ENCODE data around the gene TIMM13. TPM values are rescaled to one million over a fixed set of nuclear protein-coding genes. Genes with fewer than 3 reads are reported as not detected.

The TIMM13 gene
- total RNA-seq, 1 donor from 2014 or later = 61.0 TPM

GRCh38 chr19:2451741-2452140, 24.4 kb upstream of the TIMM13 start:
- H3K36me3 ChIP-seq = no peaks in the 10 kb centered on the region
- H3K4me3 ChIP-seq = no peak overlapping the region
- H3K27me3 ChIP-seq = no peaks in the 10 kb centered on the region
- no peak for TF ChIP-seq CTCF (IDR thresholded peaks at IDR 0.05)
- H3K4me1 ChIP-seq = peaks cover 6% of the 10 kb centered on the region
- ATAC-seq (no peak), DNase-seq (no peak)
- intact Hi-C loops (cut with DNase I) = no loop called here
- H3K9me3 ChIP-seq = no peaks in the 10 kb centered on the region
- no peak overlapping the region for H3K27ac ChIP-seq

GRCh38 chr19:2451138-2451537, 23.8 kb upstream of the TIMM13 start:
- Histone ChIP-seq H3K4me3 (no peak overlapping the region), H3K4me1 (peaks cover 6% of the 10 kb centered on the region), H3K9me3 (no peaks in the 10 kb centered on the region), H3K36me3 (no peaks in the 10 kb centered on the region), H3K27ac (no peak overlapping the region), H3K27me3 (no peaks in the 10 kb centered on the region)
- TF ChIP-seq CTCF (IDR thresholded peaks at IDR 0.05) = no peak
- intact Hi-C loops (cut with DNase I) = no loop called here
- no peak for DNase-seq
- ATAC-seq = no peak

DNA sequence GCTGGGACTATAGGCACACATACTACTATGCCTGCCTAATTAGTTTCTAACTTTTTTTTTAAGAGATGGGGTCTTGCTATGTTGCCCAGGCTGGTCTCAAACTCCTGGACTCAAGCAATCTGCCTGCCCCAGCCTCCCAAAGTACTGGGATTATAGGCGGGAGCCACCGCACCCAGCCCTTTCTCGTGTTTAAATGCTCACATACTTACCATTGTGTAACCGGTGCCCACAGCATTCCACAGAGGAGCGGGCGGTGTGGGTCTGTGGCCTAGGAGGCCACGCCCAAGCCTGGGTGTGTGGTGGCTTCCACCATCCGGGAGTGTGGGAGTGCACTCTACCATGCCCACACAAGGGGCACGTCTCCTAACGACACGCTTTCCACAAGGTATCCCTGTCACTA, 21.6 kb upstream of the TIMM13 start:
- no peaks in the 10 kb centered on the region for H3K9me3 ChIP-seq
- H3K27ac ChIP-seq = no peak overlapping the region
- H3K4me3 ChIP-seq = no peak overlapping the region
- DNase-seq (no peak), ATAC-seq (no peak)
- no peaks in the 10 kb centered on the region for H3K36me3 ChIP-seq
- no peaks in the 10 kb centered on the region for H3K27me3 ChIP-seq
- H3K4me1 ChIP-seq = no peaks in the 10 kb centered on the region
- no peak for TF ChIP-seq CTCF (IDR thresholded peaks at IDR 0.05)
- intact Hi-C loops (cut with DNase I) = no loop called here

- no peak for DNase-seq
- Histone ChIP-seq H3K36me3 (no peaks in the 10 kb centered on the region), H3K27ac (no peak overlapping the region), H3K27me3 (no peaks in the 10 kb centered on the region), H3K4me1 (no peaks in the 10 kb centered on the region), H3K9me3 (no peaks in the 10 kb centered on the region), H3K4me3 (no peak overlapping the region)
- no peak for TF ChIP-seq CTCF (IDR thresholded peaks at IDR 0.05)
- ATAC-seq = no peak
- intact Hi-C loops (cut with DNase I) = no loop called here
Observed at GRCh38 chr19:2446381-2446780, 19.0 kb upstream of the TIMM13 start.

DNA sequence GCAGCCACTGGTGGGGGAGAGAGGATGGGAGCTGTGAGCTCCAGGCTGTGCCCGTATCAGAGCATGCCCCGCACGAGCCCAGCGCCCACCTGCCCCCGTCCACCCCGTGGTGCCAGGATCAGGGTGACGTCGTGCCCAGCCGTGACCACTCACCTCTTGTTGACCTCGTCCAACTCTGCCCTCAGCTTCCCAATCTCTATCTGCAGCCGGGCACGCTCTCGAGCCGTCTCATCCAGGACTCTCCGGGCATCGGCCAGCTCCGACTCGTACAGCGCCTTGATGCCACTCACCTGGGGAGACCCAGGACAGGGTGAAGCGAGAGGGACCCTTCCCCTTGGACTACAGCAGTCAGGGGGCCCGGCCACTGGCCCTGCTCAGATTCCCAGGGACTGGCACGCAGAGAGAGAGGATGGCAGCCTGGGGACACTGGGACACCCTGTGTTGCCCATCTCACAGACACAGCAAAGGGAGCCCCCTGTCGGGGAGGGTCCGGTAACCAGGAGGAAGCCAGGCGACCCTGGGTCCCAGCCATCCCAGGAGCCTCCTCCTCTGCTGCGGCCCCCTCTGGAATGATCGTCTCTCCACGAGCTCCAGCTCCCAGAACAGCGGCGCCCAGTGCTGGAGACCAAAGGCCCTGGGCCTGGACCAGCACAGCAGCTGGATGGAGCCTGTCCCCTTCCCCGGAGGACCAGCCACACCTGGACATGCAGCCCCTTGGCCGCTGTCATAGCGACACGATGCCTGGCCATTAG, 17.0 kb upstream of the TIMM13 start:
- TF ChIP-seq CTCF (IDR thresholded peaks at IDR 0.05) = no peak

DNA sequence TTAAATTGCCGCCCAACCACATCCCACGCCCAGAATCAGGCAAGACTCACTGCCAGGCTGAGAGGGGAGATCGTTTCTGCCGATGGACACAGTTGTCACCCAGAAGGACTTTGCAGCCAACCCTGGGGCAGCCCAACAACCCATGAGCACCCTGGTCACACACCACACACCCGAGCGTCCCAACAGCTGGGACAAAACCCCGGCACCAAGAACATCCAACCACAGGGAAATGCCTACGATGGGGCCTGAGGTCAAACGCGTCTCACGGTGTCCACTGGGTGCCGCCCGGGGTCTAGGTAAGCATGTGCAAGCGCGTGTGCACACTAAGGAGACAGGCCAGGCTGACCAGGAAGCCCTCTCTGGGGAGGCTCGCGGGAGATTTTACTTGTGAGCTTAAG, 16.4 kb upstream of the TIMM13 start:
- intact Hi-C loops (cut with DNase I) = no loop called here

More for the DNA sequence above, 17.0 kb upstream of the TIMM13 start:
- intact Hi-C loops (cut with DNase I) = no loop called here
- no peak overlapping the region for H3K27ac ChIP-seq
- no peaks in the 10 kb centered on the region for H3K4me1 ChIP-seq
- DNase-seq (no peak), ATAC-seq (no peak)
- no peak overlapping the region for H3K4me3 ChIP-seq
- no peaks in the 10 kb centered on the region for H3K36me3 ChIP-seq
- H3K9me3 ChIP-seq = no peaks in the 10 kb centered on the region
- H3K27me3 ChIP-seq = no peaks in the 10 kb centered on the region

More for the DNA sequence above, 16.4 kb upstream of the TIMM13 start:
- Histone ChIP-seq H3K27ac (no peak overlapping the region), H3K4me1 (no peaks in the 10 kb centered on the region), H3K9me3 (no peaks in the 10 kb centered on the region), H3K27me3 (no peaks in the 10 kb centered on the region), H3K4me3 (no peak overlapping the region), H3K36me3 (no peaks in the 10 kb centered on the region)
- DNase-seq = no peak
- ATAC-seq = no peak
- TF ChIP-seq CTCF (IDR thresholded peaks at IDR 0.05) = no peak

Data from upper lobe of right lung (tissue), 1 donor.